Right lobe of liver (tissue), 6 donors: ENCODE results near the gene ARL3. TPM values are rescaled to one million over a fixed set of nuclear protein-coding genes. Genes with fewer than 3 reads are reported as not detected.

Experiments
- ATAC-seq, 4 donors: fragments of 200-7000 bp; cut with Tn5 transposase; one replicate each; pipeline ENCODE4 v1.9.1; 2020; ENCODE audit warnings: mild to moderate bottlenecking in 4 of 4, moderate library complexity in 4 of 4
- DNase-seq, 3 donors: peaks; one replicate each; pipeline ENCODE4 v3.0.0-alpha.2; 2020
- H3K27ac ChIP-seq, 3 donors: fragments of 200-600 bp; one replicate each; pipeline ENCODE4 v1.8.0; 2022
- H3K27me3 ChIP-seq, 2 donors: fragments of 200-600 bp; one replicate each; pipeline ENCODE4 v1.8.0; 2022
- H3K36me3 ChIP-seq, 4 donors: fragments of 200-600 bp; sonication (generic) in 1 of 4; one replicate each; pipeline versions ENCODE4 v1.5.1 to v1.8.0; 2017 to 2022; ENCODE audit warnings: control low read depth in 1 of 4
- H3K4me1 ChIP-seq, 4 donors: fragments of 200-600 bp; sonication (generic) in 1 of 4; one replicate each; pipeline versions ENCODE4 v1.5.1 to v1.8.0; 2017 to 2022; ENCODE audit warnings: control low read depth in 1 of 4
- H3K4me3 ChIP-seq, 3 donors: fragments of 200-600 bp; one replicate each; pipeline ENCODE4 v1.8.0; 2022
- H3K9me3 ChIP-seq, 4 donors: fragments of 200-600 bp; sonication (generic) in 1 of 4; one replicate each; pipeline versions ENCODE4 v1.5.1 to v1.8.0; 2017 to 2022; ENCODE audit warnings: control low read depth in 1 of 4
- POLR2A ChIP-seq: fragments of 450-650 bp; IDR thresholded peaks from one replicate; pipeline ENCODE4 v1.6.1; 2017; ENCODE audit warnings: antibody characterized with exemption, mild to moderate bottlenecking
- WGBS: methylation state at CpG from one replicate; pipeline ENCODE4 v1.1.6; 2018; ENCODE audit warnings: low coverage, low lambda C conversion rate; ENCODE audit not compliant: insufficient coverage; ENCODE audit errors: missing lambda C conversion rate; 5-methylcytosine and 5-hydroxymethylcytosine counted together
- intact Hi-C, 2 donors: fragments of 100-400 bp; cut with DNase I; formaldehyde crosslinking; loops; one replicate each; pipeline versions ENCODE4 v1.11.2 to v1.14.1; 2022
- total RNA-seq, 6 experiments: library from RNA; depleted of rRNA in 2 of 6; stranded (reverse); fragments of >200 nt in 2 of 6; fragmentation: NEBNext Ultra II Directional in 3 of 6; extraction: Animal tissue kit (Norgen Biotek cat#: 25700) in 3 of 6; gene quantifications; one replicate each; pipeline versions ENCODE4 v1.1.0 to v1.2.4, GENCODE V29; 2016 to 2023
- TF ChIP-seq, protein P1 (sequence below), 4 donors: fragments of 200-600 bp in 3 of 4; fragments of 450-650 bp in 1 of 4; IDR thresholded peaks; one replicate each; pipeline versions ENCODE4 v1.5.1 to v1.8.0; 2016 to 2022; ENCODE audit warnings: antibody characterized with exemption in 4 of 4, mild to moderate bottlenecking in 2 of 4
- donor health status: DM: no; HTN: yes; CAD: no.
- donor health status: DM: no; HTN: no; CAD: no.
- donor health status: DM: no; HTN: no; CAD: no.
- donor health status: DM: no; HTN: yes; CAD: no.
- donor health status: DM: no; HTN: yes; CAD: no.

ARL3 gene
- total RNA-seq, 6 experiments from 2014 or later, result 1.1 to 3.3 (median 2.3) TPM

DNA sequence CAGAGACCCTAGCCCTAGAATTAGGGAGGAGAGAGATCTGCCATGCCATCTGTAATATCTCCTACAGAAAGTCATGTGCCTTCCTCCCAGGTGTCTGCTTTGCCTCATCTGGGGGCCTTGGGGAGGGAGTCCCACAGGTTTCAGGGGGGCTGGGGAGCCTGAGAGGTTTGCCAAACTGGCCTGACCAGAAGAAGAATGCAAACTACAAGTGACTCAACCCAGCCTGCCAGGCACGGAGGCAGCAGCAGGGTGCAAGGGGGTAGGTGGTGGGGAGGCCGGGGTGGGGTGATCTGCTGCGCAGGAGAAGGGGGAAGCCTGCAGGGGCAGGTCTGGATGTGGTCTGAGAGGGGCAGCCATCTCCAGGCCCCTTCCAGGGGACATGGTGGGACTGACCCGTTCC is 79.5 kb downstream of the ARL3 start:
- DNase-seq (peak in 1 of 3 donors; percentile 22), ATAC-seq (no peak)
- Histone ChIP-seq H3K4me1 (peaks cover 0 to 6% (median 0%) of the 10 kb centered on the region in 4 donors), H3K4me3 (no peak overlapping the region), H3K27me3 (no peaks in the 10 kb centered on the region), H3K36me3 (no peaks in the 10 kb centered on the region), H3K9me3 (no peaks in the 10 kb centered on the region), H3K27ac (no peak overlapping the region)
- TF ChIP-seq POLR2A, result no peak
- TF ChIP-seq, protein P1, sequence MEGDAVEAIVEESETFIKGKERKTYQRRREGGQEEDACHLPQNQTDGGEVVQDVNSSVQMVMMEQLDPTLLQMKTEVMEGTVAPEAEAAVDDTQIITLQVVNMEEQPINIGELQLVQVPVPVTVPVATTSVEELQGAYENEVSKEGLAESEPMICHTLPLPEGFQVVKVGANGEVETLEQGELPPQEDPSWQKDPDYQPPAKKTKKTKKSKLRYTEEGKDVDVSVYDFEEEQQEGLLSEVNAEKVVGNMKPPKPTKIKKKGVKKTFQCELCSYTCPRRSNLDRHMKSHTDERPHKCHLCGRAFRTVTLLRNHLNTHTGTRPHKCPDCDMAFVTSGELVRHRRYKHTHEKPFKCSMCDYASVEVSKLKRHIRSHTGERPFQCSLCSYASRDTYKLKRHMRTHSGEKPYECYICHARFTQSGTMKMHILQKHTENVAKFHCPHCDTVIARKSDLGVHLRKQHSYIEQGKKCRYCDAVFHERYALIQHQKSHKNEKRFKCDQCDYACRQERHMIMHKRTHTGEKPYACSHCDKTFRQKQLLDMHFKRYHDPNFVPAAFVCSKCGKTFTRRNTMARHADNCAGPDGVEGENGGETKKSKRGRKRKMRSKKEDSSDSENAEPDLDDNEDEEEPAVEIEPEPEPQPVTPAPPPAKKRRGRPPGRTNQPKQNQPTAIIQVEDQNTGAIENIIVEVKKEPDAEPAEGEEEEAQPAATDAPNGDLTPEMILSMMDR (IDR thresholded peaks at IDR 0.05), result no peak
- intact Hi-C loops, result no loop called here
- 33% methylated on average over 1 of the region's 4 CpGs for WGBS

DNA sequence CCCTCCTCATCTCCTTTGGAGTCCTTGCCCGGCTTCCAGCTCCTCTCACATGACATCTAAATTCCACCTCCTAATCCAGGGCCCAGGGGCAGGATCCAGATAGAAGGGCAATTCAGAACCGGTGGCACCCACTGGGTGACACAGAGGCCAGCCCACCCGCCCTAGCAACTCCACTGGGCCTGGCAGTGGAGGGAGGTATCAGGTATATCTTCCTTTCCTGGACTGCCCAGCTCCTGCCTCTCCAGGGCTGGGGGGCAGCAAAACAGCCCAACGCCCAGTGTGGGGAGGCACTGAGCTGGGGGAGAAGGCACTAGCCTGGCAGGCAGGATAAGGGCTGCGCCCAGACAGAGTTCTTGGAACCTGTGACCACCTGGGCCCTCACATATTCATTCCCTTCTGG is 80.3 kb downstream of the ARL3 start:
- no peaks in the 10 kb centered on the region for H3K9me3 ChIP-seq
- TF ChIP-seq, protein P1 (IDR thresholded peaks at IDR 0.05), result no peak
- no peak for TF ChIP-seq POLR2A
- H3K4me1 ChIP-seq, result peaks cover 0 to 6% (median 0%) of the 10 kb centered on the region in 4 donors
- no peaks in the 10 kb centered on the region for H3K36me3 ChIP-seq
- peak overlapping the region in 2 of 3 donors; percentile 37 to 59 for H3K27ac ChIP-seq
- DNase-seq, result peak in 2 of 3 donors; percentile 22 to 24
- 84% methylated on average over 3 of the region's 5 CpGs for WGBS
- H3K27me3 ChIP-seq, result no peaks in the 10 kb centered on the region
- ATAC-seq, result no peak
- no peak overlapping the region for H3K4me3 ChIP-seq
- intact Hi-C loops, result no loop called here

DNA sequence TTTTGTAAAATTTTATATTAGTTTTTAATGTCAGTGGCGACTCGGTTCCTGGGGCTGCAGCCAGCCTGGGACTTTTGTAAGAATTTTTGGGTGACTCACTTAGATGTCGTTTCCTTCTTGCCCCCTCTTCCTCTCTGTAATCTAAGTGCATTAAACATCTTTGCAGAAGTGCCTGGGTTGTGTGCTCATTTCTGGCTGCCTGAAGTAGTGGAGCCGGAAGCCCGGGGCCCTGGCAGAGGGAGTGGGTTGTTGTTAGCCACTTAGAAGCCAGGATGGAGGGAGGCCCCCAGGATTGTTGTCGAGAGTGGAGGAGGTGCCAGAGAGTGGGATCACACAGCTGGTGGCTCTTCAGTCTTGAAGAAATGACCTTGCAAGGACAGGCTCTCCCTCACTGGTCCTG is 80.9 kb downstream of the ARL3 start:
- H3K27ac ChIP-seq, result peak overlapping the region in 2 of 3 donors; percentile 37 to 59
- H3K9me3 ChIP-seq, result no peaks in the 10 kb centered on the region
- DNase-seq (peak in 1 of 3 donors; percentile 56), ATAC-seq (peak; percentile 49 to 68 (median 58))
- H3K27me3 ChIP-seq, result no peaks in the 10 kb centered on the region
- H3K36me3 ChIP-seq, result no peaks in the 10 kb centered on the region
- no peak overlapping the region for H3K4me3 ChIP-seq
- WGBS, result 55% methylated on average over 5 of the region's 6 CpGs
- intact Hi-C loops, result no loop called here
- H3K4me1 ChIP-seq, result peaks cover 0 to 9% (median 1%) of the 10 kb centered on the region in 4 donors
- no peak for TF ChIP-seq POLR2A
- TF ChIP-seq, protein P1 (IDR thresholded peaks at IDR 0.05), result no peak

DNA sequence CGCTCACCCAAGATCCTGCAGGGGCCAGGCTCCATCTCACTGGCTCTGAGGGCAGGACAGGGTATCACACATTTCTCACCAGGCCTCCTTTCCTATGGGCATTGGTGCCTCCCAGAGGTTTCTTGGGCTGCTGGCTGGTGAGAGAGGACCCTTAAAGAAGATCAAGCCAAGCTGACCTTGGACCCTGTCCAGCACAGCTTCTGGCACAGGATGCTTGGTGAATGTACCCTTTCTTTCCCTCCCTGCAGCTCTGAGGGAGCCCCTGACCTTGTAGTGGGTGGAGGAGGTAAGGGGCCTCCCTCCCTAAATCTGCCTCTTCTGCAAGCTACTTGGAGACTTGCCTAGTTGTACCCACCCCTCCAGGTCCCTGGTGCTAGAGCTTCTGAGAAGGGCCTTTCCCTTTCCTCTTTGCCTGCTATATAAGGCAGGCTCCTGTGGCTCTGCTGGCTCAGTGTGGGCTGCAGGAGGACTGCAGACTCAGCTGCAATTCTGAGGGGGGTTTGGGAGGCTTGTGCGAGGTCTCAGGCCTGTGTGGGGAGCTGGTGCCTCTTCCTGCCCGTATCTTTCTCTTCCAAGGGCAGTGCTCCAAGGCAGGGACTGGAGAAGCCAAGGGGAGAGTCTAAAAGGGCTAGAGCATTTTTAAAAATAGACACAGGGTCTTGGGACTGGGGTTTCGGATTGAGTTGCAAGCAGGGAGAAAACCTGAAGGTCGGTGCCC is 81.6 kb downstream of the ARL3 start:
- Histone ChIP-seq H3K4me3 (no peak overlapping the region), H3K4me1 (peaks cover 0 to 16% (median 5%) of the 10 kb centered on the region in 4 donors), H3K27me3 (no peaks in the 10 kb centered on the region), H3K27ac (peak overlapping the region in 2 of 3 donors; percentile 37 to 66), H3K9me3 (no peaks in the 10 kb centered on the region), H3K36me3 (no peaks in the 10 kb centered on the region)
- TF ChIP-seq, protein P1 (IDR thresholded peaks at IDR 0.05), result no peak
- no peak for TF ChIP-seq POLR2A
- ATAC-seq (peak; percentile 1 to 18 (median 4)), DNase-seq (peak in 1 of 3 donors; percentile 29)
- WGBS, result 61% methylated on average over 3 of the region's 5 CpGs
- intact Hi-C loops, result no loop called here
